ENCODE results near the gene FDX2. TPM values are rescaled to one million over a fixed set of nuclear protein-coding genes. Genes with fewer than 3 reads are reported as not detected.

The FDX2 gene
- total and polyA plus RNA-seq, 2 experiments from 2014 or later: 24.9 to 49.3 TPM

DNA sequence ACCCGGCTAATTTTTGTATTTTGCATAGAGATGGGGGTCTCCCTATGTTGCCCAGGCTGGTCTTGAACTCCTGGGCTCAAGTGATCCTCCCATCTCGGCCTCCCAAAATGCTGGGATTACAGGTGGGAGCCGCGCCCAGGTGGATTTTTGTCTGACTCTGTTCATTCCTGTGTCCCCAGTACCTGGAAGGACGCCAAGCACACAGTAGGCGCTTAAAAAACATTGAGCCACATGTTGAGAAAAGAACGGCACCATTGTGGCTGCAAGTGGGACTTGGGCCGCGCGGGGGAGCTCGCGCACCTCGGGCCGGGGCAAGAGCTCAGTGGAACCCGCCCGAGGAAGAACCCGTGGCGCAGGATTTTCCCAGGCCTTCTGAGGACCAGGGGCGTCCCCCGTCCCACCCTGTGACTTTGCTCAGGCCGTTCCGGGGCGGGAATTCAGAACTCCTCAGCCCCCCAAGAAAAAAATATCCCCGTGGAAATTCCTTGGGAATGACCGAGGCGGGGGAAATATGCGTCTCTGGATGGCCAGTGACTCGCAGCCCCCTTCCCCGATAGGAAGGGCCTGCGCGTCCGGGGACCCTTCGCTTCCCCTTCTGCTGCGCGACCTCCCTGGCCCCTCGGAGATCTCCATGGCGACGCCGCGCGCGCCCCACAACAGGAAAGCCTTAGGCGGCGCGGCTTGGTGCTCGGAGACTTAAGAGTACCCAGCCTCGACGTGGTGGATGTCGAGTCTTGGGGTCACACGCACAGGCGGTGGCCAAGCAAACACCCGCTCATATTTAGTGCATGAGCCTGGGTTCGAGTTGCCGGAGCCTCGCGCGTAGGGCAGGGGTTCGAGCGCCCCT lies 46.3 kb downstream of the FDX2 start:
- no peaks in the 10 kb centered on the region for H3K9me3 ChIP-seq (ENCODE audit: low read depth)
- peaks cover 22% of the 10 kb centered on the region for H3K27me3 ChIP-seq
- H3K4me2 ChIP-seq: peak overlapping the region; percentile 93
- H3K4me1 ChIP-seq (ENCODE audit: insufficient read depth): peaks cover 11% of the 10 kb centered on the region
- H3K79me2 ChIP-seq: no peaks in the 10 kb centered on the region
- H3K9me2 ChIP-seq (replicated peaks; ENCODE audit: insufficient read depth): no peaks in the 10 kb centered on the region
- H3K36me3 ChIP-seq (replicated peaks; ENCODE audit: insufficient read depth, low read depth): no peaks in the 10 kb centered on the region
- H3K4me3 ChIP-seq: peak overlapping the region; percentile 13
- peak overlapping the region; percentile 71 for H2AFZ ChIP-seq
- WGBS (ENCODE audit: low lambda C conversion rate, missing lambda C conversion rate): 13% methylated on average over 52 of the region's 59 CpGs
- H4K20me1 ChIP-seq (ENCODE audit: insufficient read depth, poor library complexity, severe bottlenecking): no peaks in the 10 kb centered on the region
- DNase-seq (ENCODE audit: low spot score): peak; percentile 89
- TF ChIP-seq EZH2phosphoT487 (IDR thresholded peaks at IDR 0.05; ENCODE audit: low read depth, severe bottlenecking, unreplicated experiment) (no peak), EZH2 (IDR thresholded peaks at IDR 0.05; ENCODE audit: borderline replicate concordance) (peak; percentile 54)
- TF ChIP-seq, protein P1, sequence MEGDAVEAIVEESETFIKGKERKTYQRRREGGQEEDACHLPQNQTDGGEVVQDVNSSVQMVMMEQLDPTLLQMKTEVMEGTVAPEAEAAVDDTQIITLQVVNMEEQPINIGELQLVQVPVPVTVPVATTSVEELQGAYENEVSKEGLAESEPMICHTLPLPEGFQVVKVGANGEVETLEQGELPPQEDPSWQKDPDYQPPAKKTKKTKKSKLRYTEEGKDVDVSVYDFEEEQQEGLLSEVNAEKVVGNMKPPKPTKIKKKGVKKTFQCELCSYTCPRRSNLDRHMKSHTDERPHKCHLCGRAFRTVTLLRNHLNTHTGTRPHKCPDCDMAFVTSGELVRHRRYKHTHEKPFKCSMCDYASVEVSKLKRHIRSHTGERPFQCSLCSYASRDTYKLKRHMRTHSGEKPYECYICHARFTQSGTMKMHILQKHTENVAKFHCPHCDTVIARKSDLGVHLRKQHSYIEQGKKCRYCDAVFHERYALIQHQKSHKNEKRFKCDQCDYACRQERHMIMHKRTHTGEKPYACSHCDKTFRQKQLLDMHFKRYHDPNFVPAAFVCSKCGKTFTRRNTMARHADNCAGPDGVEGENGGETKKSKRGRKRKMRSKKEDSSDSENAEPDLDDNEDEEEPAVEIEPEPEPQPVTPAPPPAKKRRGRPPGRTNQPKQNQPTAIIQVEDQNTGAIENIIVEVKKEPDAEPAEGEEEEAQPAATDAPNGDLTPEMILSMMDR (IDR thresholded peaks at IDR 0.05; ENCODE audit: poor library complexity): peak; percentile 93
- peak overlapping the region; percentile 73 for H3K27ac ChIP-seq

GRCh38 chr19:10268071-10268470 lies 47.7 kb downstream of the FDX2 start:
- no peak for DNase-seq (ENCODE audit: low spot score)
- H3K27me3 ChIP-seq: peaks cover 22% of the 10 kb centered on the region
- no peaks in the 10 kb centered on the region for H4K20me1 ChIP-seq (ENCODE audit: insufficient read depth, poor library complexity, severe bottlenecking)
- no peak for TF ChIP-seq EZH2phosphoT487 (IDR thresholded peaks at IDR 0.05; ENCODE audit: low read depth, severe bottlenecking, unreplicated experiment)
- TF ChIP-seq EZH2 (IDR thresholded peaks at IDR 0.05; ENCODE audit: borderline replicate concordance): no peak
- TF ChIP-seq, protein P1 (IDR thresholded peaks at IDR 0.05; ENCODE audit: poor library complexity): no peak
- no peak overlapping the region for H3K4me3 ChIP-seq
- no peak overlapping the region for H3K27ac ChIP-seq
- H3K36me3 ChIP-seq (replicated peaks; ENCODE audit: insufficient read depth, low read depth): no peaks in the 10 kb centered on the region
- no peaks in the 10 kb centered on the region for H3K79me2 ChIP-seq
- H2AFZ ChIP-seq: no peak overlapping the region
- no peak overlapping the region for H3K4me2 ChIP-seq
- H3K9me2 ChIP-seq (replicated peaks; ENCODE audit: insufficient read depth): no peaks in the 10 kb centered on the region
- 82% methylated on average over 6 of the region's 6 CpGs for WGBS (ENCODE audit: low lambda C conversion rate, missing lambda C conversion rate)
- no peaks in the 10 kb centered on the region for H3K9me3 ChIP-seq (ENCODE audit: low read depth)
- H3K4me1 ChIP-seq (ENCODE audit: insufficient read depth): peaks cover 11% of the 10 kb centered on the region

- H3K9me2 ChIP-seq (replicated peaks; ENCODE audit: insufficient read depth): no peaks in the 10 kb centered on the region
- peaks cover 11% of the 10 kb centered on the region for H3K4me1 ChIP-seq (ENCODE audit: insufficient read depth)
- no peak for DNase-seq (ENCODE audit: low spot score)
- no peaks in the 10 kb centered on the region for H4K20me1 ChIP-seq (ENCODE audit: insufficient read depth, poor library complexity, severe bottlenecking)
- WGBS (ENCODE audit: low lambda C conversion rate, missing lambda C conversion rate): 87% methylated on average over 7 of the region's 7 CpGs
- no peak overlapping the region for H3K4me3 ChIP-seq
- no peaks in the 10 kb centered on the region for H3K36me3 ChIP-seq (replicated peaks; ENCODE audit: insufficient read depth, low read depth)
- H3K27me3 ChIP-seq: peaks cover 16% of the 10 kb centered on the region
- no peak overlapping the region for H2AFZ ChIP-seq
- no peaks in the 10 kb centered on the region for H3K79me2 ChIP-seq
- no peak overlapping the region for H3K27ac ChIP-seq
- no peak overlapping the region for H3K4me2 ChIP-seq
- TF ChIP-seq EZH2phosphoT487 (IDR thresholded peaks at IDR 0.05; ENCODE audit: low read depth, severe bottlenecking, unreplicated experiment) (no peak), EZH2 (IDR thresholded peaks at IDR 0.05; ENCODE audit: borderline replicate concordance) (no peak)
- no peaks in the 10 kb centered on the region for H3K9me3 ChIP-seq (ENCODE audit: low read depth)
Observed at GRCh38 chr19:10266706-10267105, 49.1 kb downstream of the FDX2 start.

DNA sequence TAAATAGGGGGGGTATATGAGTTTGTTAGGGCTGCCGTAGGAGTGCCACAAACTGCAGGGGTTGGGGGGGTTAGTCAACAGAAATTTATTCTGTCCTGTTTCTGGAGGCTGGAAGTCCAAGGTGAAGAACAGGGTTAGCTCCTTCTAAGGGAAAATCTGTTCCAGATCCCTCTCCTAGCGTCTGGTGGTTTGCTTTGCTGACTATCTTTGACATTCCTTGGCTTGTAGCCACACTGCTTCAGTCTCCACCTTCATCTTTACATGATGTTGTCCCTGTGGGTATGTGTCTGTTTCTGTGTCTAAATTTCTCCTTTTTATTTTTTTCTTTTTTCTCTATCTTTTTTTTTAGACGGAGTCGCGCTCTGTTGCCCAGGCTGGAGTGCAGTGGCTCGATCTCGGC lies 53.0 kb downstream of the FDX2 start:
- H3K4me3 ChIP-seq: no peak overlapping the region
- TF ChIP-seq, protein P1 (IDR thresholded peaks at IDR 0.05; ENCODE audit: poor library complexity): no peak
- TF ChIP-seq EZH2 (IDR thresholded peaks at IDR 0.05; ENCODE audit: borderline replicate concordance): no peak
- no peak for TF ChIP-seq EZH2phosphoT487 (IDR thresholded peaks at IDR 0.05; ENCODE audit: low read depth, severe bottlenecking, unreplicated experiment)
- no peak overlapping the region for H3K4me2 ChIP-seq
- no peaks in the 10 kb centered on the region for H3K4me1 ChIP-seq (ENCODE audit: insufficient read depth)
- DNase-seq (ENCODE audit: low spot score): no peak
- no peak overlapping the region for H2AFZ ChIP-seq
- H3K9me3 ChIP-seq (ENCODE audit: low read depth): no peaks in the 10 kb centered on the region
- no peak overlapping the region for H3K27ac ChIP-seq
- H3K79me2 ChIP-seq: no peaks in the 10 kb centered on the region
- no peaks in the 10 kb centered on the region for H3K27me3 ChIP-seq
- H3K36me3 ChIP-seq (replicated peaks; ENCODE audit: insufficient read depth, low read depth): no peaks in the 10 kb centered on the region
- H3K9me2 ChIP-seq (replicated peaks; ENCODE audit: insufficient read depth): no peaks in the 10 kb centered on the region
- H4K20me1 ChIP-seq (ENCODE audit: insufficient read depth, poor library complexity, severe bottlenecking): no peaks in the 10 kb centered on the region
- WGBS (ENCODE audit: low lambda C conversion rate, missing lambda C conversion rate): 84% methylated on average over 7 of the region's 7 CpGs
